Natural killer cell treated with Interleukin-12 subunit alpha and Interleukin-12 subunit beta and Interleukin-15 and Interleukin-18, amount 100 ng/mL, for 72 hours (primary cell): ENCODE data around the gene ACSL4. TPM values are rescaled to one million over a fixed set of nuclear protein-coding genes. Genes with fewer than 3 reads are reported as not detected.
A peak's percentile ranks its signal among the peaks of the same experiment; 100 is the strongest.
"Not testable (repeated sequence)": the region's sequence is repeated elsewhere in the genome, so short reads cannot be mapped to it uniquely, and the experiment has no call there.

ENCODE experiments used
- ATAC-seq, 2 donors: fragments of 150-1000 bp; cut with Tn5 transposase in 1 of 2; sonication (Bioruptor Pico), chemical (Tn5 transposase) in 1 of 2; 2 replicates each; pipeline ENCODE4 v1.10.0; 2021
- DNase-seq: peaks from one replicate; pipeline ENCODE4 v3.0.0; 2022; ENCODE audit warnings: low spot score
- H3K27ac Mint-ChIP-seq, 2 donors: 1 replicate in 1 of 2; 2 replicates in 1 of 2; pipeline ENCODE4 v1.8.0; 2022; ENCODE audit warnings: mixed read lengths in 2 of 2, mild to moderate bottlenecking in 1 of 2, moderate library complexity in 1 of 2
- H3K27me3 Mint-ChIP-seq, 2 donors: 1 replicate in 1 of 2; 2 replicates in 1 of 2; pipeline ENCODE4 v1.8.0; 2022; ENCODE audit warnings: mixed read lengths in 2 of 2
- H3K36me3 Mint-ChIP-seq: one replicate; pipeline ENCODE4 v1.8.0; 2022; ENCODE audit warnings: mixed read lengths
- H3K4me1 Mint-ChIP-seq, 2 donors: 1 replicate in 1 of 2; 2 replicates in 1 of 2; pipeline ENCODE4 v1.8.0; 2022; ENCODE audit warnings: low read depth in 2 of 2, mixed read lengths in 2 of 2, mild to moderate bottlenecking in 1 of 2
- H3K4me3 Mint-ChIP-seq: one replicate; pipeline ENCODE4 v1.8.0; 2022; ENCODE audit warnings: mixed read lengths
- H3K9me3 Mint-ChIP-seq: 2 replicates; pipeline ENCODE4 v1.8.0; 2022; ENCODE audit warnings: mixed read lengths
- total RNA-seq, 2 donors: library from RNA; stranded (reverse); gene quantifications; one replicate each; pipeline ENCODE4 v1.2.3, GENCODE V29; 2022

Gene ACSL4
- total RNA-seq, 2 donors from 2014 or later, result 60.2 to 79.4 TPM

DNA sequence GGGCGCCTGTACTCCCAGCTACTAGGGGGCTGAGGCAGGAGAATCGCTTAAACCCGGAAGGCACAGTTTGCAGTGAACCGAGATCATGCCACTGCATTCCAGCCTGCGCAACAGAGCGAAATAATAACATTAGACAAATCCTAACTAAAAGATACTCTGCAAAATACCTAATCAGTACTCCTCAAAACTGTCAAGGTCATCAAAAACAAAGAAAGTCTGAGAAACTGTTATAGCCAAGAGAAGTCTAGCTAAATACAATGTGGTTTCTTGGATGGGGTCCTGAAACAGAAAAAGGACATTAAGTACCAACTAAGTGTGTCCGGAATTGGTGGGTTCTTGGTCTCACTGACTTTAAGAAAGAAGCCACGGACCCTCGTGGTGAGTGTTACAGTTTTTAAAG is 14.6 kb upstream of the ACSL4 start:
- DNase-seq (no peak), ATAC-seq (no peak)
- Mint-ChIP-seq H3K27me3 (peaks cover 0 to 2% of the 10 kb centered on the region in 2 donors), H3K4me1 (no peaks in the 10 kb centered on the region), H3K27ac (no peak overlapping the region), H3K4me3 (no peak overlapping the region), H3K36me3 (no peaks in the 10 kb centered on the region), H3K9me3 (no peaks in the 10 kb centered on the region)

DNA sequence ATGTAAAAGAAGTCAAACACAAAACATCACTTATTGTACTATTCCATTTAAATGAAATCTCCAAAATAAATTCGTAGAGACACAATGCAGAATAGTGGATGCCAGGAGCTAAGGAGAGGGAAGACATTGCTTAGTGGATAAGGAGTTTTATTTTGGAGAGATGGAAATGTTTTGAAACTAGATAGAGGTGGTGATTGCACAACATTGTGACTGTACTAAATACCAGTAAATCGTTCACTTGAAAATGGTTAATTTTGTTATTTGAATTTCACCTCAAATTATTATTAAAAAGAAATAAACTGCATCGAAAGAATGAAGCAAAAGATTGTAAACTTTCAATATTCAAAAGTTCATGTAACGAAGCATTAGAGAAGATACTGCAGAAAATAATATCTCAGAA is 9.7 kb upstream of the ACSL4 start:
- H3K27me3 Mint-ChIP-seq, result peaks cover 0 to 2% of the 10 kb centered on the region in 2 donors
- H3K27ac Mint-ChIP-seq, result no peak overlapping the region
- H3K36me3 Mint-ChIP-seq, result no peaks in the 10 kb centered on the region
- no peak for DNase-seq
- no peak overlapping the region for H3K4me3 Mint-ChIP-seq
- no peak for ATAC-seq
- H3K4me1 Mint-ChIP-seq, result no peaks in the 10 kb centered on the region
- H3K9me3 Mint-ChIP-seq, result no peaks in the 10 kb centered on the region

DNA sequence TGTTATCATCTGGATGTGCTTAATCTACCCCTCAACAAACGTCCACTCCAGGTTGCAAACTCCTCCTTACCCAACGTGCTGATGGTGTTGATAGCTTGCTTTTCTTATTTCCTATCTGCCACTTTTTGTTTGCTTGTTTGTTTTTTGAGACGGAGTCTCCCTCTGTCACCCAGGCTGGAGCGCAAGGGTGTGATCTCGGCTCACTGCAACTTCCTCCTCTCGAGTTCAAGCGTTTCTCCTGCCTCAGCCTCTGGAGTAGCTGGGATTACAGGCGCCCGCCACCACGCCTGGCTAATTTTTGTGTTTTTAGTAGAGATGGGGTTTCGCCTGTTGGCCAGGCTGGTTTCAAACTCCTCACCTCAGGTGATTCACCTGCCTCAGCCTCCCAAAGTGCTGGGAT is 7.8 kb upstream of the ACSL4 start:
- H3K4me3 Mint-ChIP-seq, H3K27ac Mint-ChIP-seq, DNase-seq, H3K4me1 Mint-ChIP-seq, H3K27me3 Mint-ChIP-seq, H3K36me3 Mint-ChIP-seq, ATAC-seq, H3K9me3 Mint-ChIP-seq: not testable (repeated sequence)

DNA sequence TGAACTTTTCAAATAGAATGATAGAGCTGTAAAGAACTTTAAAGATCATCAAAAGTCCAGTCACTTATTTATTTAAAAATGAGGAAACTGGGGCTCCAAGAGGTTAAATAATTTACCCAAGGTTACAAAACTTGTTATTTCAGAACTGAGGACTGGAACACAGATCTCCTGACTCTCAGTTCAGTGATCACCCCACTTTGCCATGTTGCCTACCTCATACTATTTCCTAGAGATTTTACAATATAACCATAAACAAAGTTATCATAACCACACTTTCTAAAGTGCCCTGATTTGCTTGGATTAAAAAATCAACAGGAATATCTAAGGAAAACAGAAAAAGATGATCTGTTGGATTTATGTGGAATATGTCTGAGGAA is 7.4 kb upstream of the ACSL4 start:
- H3K27ac Mint-ChIP-seq, result no peak overlapping the region
- no peak overlapping the region for H3K4me3 Mint-ChIP-seq
- H3K9me3 Mint-ChIP-seq, result no peaks in the 10 kb centered on the region
- no peaks in the 10 kb centered on the region for H3K4me1 Mint-ChIP-seq
- H3K36me3 Mint-ChIP-seq, result no peaks in the 10 kb centered on the region
- ATAC-seq (no peak), DNase-seq (no peak)
- H3K27me3 Mint-ChIP-seq, result peaks cover 0 to under 1% of the 10 kb centered on the region in 2 donors

DNA sequence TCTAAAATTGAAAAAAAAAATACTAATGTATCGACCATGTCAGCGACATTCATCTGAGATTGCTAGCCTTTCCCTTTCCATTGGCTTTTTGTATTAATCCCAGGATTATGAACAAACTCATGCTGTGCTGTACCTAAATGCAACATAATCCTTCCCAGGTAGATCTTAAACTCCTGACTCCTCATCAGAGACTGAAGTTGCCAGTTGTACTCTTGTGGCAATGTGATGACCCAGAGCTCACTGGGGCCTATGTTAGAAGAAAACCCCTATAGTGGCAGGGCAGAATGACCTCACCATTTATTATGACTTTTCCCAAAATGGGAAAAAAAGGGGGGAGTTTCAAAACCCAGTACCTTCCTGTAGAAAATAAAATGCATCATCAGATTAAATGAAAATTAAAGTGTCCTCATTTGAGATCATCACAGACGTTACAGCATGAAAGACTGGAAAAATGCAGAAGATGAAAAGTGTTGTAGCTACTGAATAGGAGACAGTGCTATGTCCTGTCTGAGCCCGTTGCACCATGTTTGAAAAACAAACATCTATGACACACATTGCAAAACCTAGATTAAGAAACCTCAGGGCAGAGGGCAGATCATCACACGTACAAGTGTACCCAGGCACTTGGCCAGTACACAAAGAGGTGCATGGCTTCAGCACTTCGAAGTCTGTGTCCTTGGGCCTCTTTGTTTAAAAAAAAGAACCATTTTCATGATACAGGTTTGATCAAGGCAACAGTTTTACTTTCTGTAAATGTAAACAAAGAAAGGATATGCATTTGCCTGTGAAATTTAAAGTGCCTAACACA is 6.8 kb upstream of the ACSL4 start:
- ATAC-seq, result no peak

DNA sequence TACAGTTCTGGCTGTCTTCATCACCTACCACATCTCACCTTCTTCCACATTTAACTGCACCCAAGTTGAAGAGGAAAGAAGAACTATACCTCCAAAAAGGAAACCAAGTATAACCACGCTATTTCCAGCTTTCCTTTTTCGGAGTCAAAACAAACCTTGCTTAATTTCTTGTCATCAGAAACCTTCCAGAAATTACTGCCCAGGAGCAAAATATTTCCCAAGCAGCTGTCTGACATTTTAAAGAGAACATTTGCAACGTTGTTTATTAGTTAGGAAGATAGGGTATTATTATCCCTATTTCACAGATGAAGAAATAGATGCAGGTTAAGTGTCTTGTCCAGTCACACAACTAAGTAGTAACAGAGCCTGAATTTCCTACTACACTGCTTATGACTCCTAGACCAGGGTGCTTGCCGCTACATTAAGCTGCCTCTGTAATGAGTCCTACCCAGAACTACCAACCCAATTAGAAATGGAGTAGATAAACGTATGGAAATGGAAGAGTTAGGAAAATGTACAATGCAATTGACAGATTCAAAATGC is 2.2 kb upstream of the ACSL4 start:
- H3K4me3 Mint-ChIP-seq, result peak overlapping the region; percentile 34
- H3K9me3 Mint-ChIP-seq, result no peaks in the 10 kb centered on the region
- peaks cover 0 to 2% of the 10 kb centered on the region in 2 donors for H3K27me3 Mint-ChIP-seq
- no peak for DNase-seq
- peaks cover 17% of the 10 kb centered on the region in 2 donors for H3K4me1 Mint-ChIP-seq
- H3K27ac Mint-ChIP-seq, result no peak overlapping the region
- ATAC-seq, result no peak
- peaks cover 10% of the 10 kb centered on the region for H3K36me3 Mint-ChIP-seq

More for the DNA sequence above, 6.8 kb upstream of the ACSL4 start:
- Mint-ChIP-seq H3K36me3 (no peaks in the 10 kb centered on the region), H3K4me3 (no peak overlapping the region), H3K27me3 (peaks cover 0 to 2% of the 10 kb centered on the region in 2 donors), H3K4me1 (peaks cover 0 to 4% of the 10 kb centered on the region in 2 donors), H3K9me3 (no peaks in the 10 kb centered on the region), H3K27ac (no peak overlapping the region)
- no peak for DNase-seq

DNA sequence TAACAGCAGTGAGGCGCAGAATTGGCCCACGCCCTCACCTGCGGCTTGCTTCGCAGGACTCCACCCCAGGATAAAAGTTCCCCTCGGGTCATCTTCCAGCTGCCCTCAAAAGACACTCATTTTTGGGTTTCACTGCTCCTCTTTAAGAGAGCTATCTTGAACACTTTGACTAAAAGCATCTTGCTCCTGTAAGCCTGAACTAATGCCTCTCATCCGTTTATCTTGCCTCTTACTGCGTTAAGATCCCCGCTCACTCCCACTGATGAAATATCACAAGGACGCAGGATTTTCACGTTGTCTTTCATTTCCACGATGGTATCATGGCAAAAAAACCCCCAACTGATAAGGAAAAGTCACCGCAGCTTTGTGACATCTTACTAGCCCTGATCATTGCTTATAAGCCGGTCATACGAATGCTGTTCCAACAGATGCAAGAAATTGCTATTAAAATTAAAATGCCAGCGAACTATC is 591 bp upstream of the ACSL4 start:
- Mint-ChIP-seq H3K4me3 (peak overlapping the region; percentile 89), H3K9me3 (no peaks in the 10 kb centered on the region), H3K27ac (peak overlapping the region; percentile 69 to 87), H3K36me3 (peaks cover 15% of the 10 kb centered on the region), H3K27me3 (peaks cover 0 to 2% of the 10 kb centered on the region in 2 donors), H3K4me1 (peaks cover 18 to 30% of the 10 kb centered on the region in 2 donors)
- ATAC-seq (no peak), DNase-seq (no peak)

DNA sequence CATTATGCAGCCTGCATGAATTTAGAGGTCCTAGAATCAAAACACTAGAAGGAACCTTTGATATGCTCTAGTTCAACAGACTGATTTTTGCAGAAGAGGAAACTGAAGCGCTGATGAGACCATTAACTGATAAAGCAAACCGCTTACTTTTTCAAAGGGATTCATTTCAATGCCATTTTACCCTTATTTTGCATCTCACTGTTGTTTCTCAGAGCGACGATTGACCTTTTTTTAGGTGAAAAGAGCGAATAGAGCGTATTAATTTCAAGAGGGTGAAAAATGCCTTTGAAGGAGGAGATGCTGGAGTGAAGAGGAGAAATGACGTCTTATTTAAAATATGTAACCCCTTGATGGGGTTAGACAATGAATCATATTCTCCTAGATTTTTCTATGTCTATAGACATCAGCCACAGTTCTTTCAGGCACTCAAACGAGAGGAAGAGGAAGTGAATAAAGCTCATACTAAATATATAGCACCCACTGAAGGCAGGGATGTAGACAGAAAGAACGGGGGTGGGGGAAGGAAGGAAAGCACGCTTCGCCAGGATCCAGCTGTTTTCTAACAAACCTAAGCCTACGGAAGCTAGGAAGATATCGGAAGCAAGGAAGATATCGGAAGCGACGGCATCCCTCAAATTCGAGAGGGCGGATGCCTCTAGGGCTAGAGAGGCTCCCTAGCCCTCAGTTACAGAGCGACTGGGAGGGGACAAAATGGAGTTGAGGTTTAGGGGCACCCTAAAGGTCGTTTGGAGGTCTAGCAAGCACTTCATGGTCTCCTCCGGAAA is 848 bp downstream of the ACSL4 start:
- ATAC-seq, result peak; percentile 1 to 29
- DNase-seq, result no peak
- peaks cover 15% of the 10 kb centered on the region for H3K36me3 Mint-ChIP-seq
- peak overlapping the region; percentile 89 to 91 for H3K27ac Mint-ChIP-seq
- no peaks in the 10 kb centered on the region for H3K9me3 Mint-ChIP-seq
- H3K4me1 Mint-ChIP-seq, result peaks cover 21 to 30% of the 10 kb centered on the region in 2 donors
- H3K27me3 Mint-ChIP-seq, result peaks cover 0 to 2% of the 10 kb centered on the region in 2 donors
- peak overlapping the region; percentile 92 for H3K4me3 Mint-ChIP-seq

DNA sequence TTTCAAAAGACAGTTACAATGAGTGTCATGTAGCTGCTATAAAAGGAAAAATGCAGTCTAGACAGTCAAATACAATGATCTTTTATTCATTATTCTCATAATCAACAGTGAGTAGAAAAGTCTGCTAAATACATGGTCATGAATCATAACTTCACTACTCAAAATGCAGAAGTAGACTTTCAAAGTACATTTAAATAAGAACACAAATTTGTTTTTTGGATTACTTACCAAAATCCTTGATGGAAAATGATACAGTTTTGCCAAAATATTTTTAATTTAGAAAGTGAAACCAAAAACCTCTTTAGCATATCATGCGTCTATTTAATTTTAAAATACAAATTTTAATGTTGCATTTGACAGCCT is 4.9 kb downstream of the ACSL4 start:
- Mint-ChIP-seq H3K9me3 (no peaks in the 10 kb centered on the region), H3K4me3 (peak overlapping the region; percentile 59), H3K36me3 (peaks cover 15% of the 10 kb centered on the region), H3K4me1 (peaks cover 23 to 26% of the 10 kb centered on the region in 2 donors), H3K27me3 (no peaks in the 10 kb centered on the region), H3K27ac (peak overlapping the region; percentile 56 to 67)
- DNase-seq, result no peak
- no peak for ATAC-seq

DNA sequence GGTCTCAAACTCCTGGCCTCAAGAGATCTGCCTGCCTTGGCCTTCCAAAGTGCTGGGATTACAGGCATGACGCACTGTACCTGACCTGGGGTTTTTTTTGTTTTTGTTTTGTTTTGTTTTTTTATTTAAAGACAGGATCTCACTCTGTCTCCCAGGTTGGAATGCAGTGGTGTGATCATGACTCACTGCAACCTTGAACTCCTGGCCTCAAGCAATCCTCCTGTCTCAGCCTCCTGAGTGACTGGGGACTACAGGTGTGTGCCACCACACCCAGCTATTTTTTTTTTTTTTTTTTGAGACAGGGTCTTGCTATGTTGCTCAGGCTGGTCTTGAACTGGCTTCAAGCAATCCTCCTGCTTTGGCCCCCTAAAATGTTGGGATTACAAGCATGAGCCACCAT is 8.1 kb downstream of the ACSL4 start:
- not testable (repeated sequence) for ATAC-seq, H3K9me3 Mint-ChIP-seq, H3K36me3 Mint-ChIP-seq, H3K4me3 Mint-ChIP-seq, H3K27ac Mint-ChIP-seq, DNase-seq, H3K27me3 Mint-ChIP-seq
- peaks cover 15 to 17% of the 10 kb centered on the region in 2 donors for H3K4me1 Mint-ChIP-seq

DNA sequence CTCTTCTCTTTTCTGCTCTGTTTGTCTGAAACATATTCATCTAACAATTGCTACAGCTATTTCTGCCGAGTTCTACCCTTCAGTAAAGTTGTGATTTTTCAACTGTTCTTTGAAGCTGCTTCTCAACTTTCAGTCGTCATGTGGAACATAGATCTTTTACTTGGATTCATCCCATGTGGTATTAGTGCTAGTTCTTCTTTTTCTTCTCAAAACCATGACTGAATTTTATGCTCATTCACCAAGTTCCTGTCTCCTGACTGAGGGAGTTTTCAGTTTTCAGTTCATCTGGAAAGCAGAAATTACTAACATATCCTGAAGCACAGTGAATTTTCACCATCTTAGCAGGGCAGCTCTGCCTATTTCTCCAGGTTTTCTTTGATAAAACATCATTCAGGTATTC is 12.1 kb downstream of the ACSL4 start:
- H3K27me3 Mint-ChIP-seq, result no peaks in the 10 kb centered on the region
- H3K36me3 Mint-ChIP-seq, result no peaks in the 10 kb centered on the region
- H3K4me3 Mint-ChIP-seq, result no peak overlapping the region
- H3K27ac Mint-ChIP-seq, result peak overlapping the region in 1 of 2 donors; percentile 60
- H3K4me1 Mint-ChIP-seq, result peaks cover 7 to 13% of the 10 kb centered on the region in 2 donors
- ATAC-seq, result no peak
- H3K9me3 Mint-ChIP-seq, result no peaks in the 10 kb centered on the region
- no peak for DNase-seq

DNA sequence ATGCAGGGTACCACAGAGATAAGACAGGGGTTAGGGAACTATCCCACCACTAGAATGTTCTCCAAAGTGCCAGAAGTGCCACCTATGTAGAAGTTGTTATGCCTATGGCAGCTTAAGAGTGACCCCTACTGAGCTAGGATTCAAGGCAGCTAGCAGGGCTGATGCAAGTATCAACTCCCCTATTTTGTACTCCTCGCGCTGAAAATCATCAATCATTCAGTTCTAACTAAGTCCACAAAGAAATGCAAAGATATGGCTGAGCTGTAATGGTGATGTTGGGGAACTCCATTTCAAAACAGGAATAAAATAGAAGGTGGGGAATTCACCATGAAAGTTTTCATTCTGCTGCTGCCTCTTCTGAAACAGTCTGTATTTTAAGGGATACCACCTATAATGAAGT is 13.8 kb downstream of the ACSL4 start:
- Mint-ChIP-seq H3K27me3 (no peaks in the 10 kb centered on the region), H3K9me3 (no peaks in the 10 kb centered on the region), H3K4me1 (peaks cover 4 to 10% of the 10 kb centered on the region in 2 donors), H3K36me3 (no peaks in the 10 kb centered on the region), H3K27ac (no peak overlapping the region), H3K4me3 (no peak overlapping the region)
- no peak for ATAC-seq
- DNase-seq, result no peak

DNA sequence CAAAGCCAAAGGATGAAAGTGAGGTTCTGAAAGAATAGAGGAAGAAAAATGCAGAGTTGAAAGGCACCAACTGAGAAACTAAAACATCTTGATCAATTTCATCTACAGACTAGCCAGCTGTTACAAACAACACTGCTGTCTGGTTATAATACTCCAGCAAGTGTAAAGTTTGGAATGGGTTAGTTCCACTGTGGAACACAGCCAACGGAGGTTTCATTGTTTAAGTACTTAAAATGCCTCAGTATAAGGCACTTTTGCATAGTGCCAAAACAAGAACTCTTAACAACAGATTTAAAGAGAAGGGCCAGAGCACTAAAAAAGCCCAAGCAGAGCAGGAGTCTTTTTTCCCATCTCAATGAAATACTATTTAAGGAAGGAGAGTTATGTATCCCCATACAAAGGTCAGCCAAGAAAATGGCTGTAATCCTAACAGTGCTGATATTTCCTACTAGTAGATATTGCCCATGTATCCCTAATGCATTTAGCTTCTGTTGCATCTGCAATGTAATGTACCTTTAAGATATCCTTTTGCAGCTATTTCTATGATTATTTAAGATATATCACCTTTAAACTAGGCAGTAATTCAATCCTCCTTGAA is 16.5 kb downstream of the ACSL4 start:
- no peaks in the 10 kb centered on the region for H3K9me3 Mint-ChIP-seq
- H3K27me3 Mint-ChIP-seq, result peaks cover 0 to 3% of the 10 kb centered on the region in 2 donors
- H3K27ac Mint-ChIP-seq, result no peak overlapping the region
- H3K4me3 Mint-ChIP-seq, result no peak overlapping the region
- peaks cover 20 to 22% of the 10 kb centered on the region in 2 donors for H3K4me1 Mint-ChIP-seq
- DNase-seq (no peak), ATAC-seq (no peak)
- H3K36me3 Mint-ChIP-seq, result peaks cover 4% of the 10 kb centered on the region
